Ascending aorta (tissue), 2 donors: ENCODE results near the gene CA10. TPM values are rescaled to one million over a fixed set of nuclear protein-coding genes. Genes with fewer than 3 reads are reported as not detected.

Source experiments
- DNase-seq, 2 donors: peaks; one replicate each; pipeline ENCODE4 v3.0.0-alpha.2; 2019; ENCODE audit warnings: low spot score in 2 of 2
- H3K27ac ChIP-seq, 2 donors: fragments of 200-600 bp; sonication (generic); one replicate each; pipeline ENCODE4 v1.5.1; 2016 to 2017; ENCODE audit warnings: mild to moderate bottlenecking in 1 of 2
- H3K27me3 ChIP-seq: fragments of 200-600 bp; sonication (generic); one replicate; pipeline ENCODE4 v1.5.1; 2017
- H3K36me3 ChIP-seq, 2 donors: fragments of 200-600 bp; sonication (generic); one replicate each; pipeline ENCODE4 v1.5.1; 2016
- H3K4me1 ChIP-seq, 2 donors: fragments of 200-600 bp; sonication (generic); one replicate each; pipeline ENCODE4 v1.5.1; 2016 to 2017; ENCODE audit warnings: mild to moderate bottlenecking in 1 of 2
- H3K4me3 ChIP-seq, 2 donors: fragments of 200-600 bp; sonication (generic); one replicate each; pipeline ENCODE4 v1.5.1; 2016 to 2017; ENCODE audit warnings: mild to moderate bottlenecking in 1 of 2
- H3K9me3 ChIP-seq, 2 donors: fragments of 200-600 bp; sonication (generic); one replicate each; pipeline ENCODE4 v1.5.1; 2016
- CTCF ChIP-seq, 3 experiments: fragments of 200-600 bp in 2 of 3; fragments of 450-650 bp in 1 of 3; sonication (generic) in 2 of 3; IDR thresholded peaks; one replicate each; pipeline ENCODE4 v1.5.1; 2016 to 2019; ENCODE audit warnings: antibody characterized with exemption in 3 of 3, mild to moderate bottlenecking in 1 of 3, moderate library complexity in 1 of 3
- intact Hi-C: fragments of 100-400 bp; cut with DNase I; formaldehyde crosslinking; loops from one replicate; pipeline ENCODE4 v1.15.1; 2023
- total RNA-seq: library from RNA; depleted of rRNA; stranded (reverse); fragments of >200 nt; gene quantifications from one replicate; pipeline ENCODE4 v1.1.0, GENCODE V29; 2016

The CA10 gene
- total RNA-seq, 1 donor from 2014 or later = not detected

- Histone ChIP-seq H3K27ac (no peak overlapping the region), H3K36me3 (no peaks in the 10 kb centered on the region), H3K9me3 (no peaks in the 10 kb centered on the region), H3K27me3 (no peaks in the 10 kb centered on the region), H3K4me1 (no peaks in the 10 kb centered on the region), H3K4me3 (no peak overlapping the region)
- no peak for DNase-seq
- no peak for TF ChIP-seq CTCF (IDR thresholded peaks at IDR 0.05)
- intact Hi-C loops = no loop called here
Observed at GRCh38 chr17:51803161-51803560, 355.4 kb downstream of the CA10 start.

DNA sequence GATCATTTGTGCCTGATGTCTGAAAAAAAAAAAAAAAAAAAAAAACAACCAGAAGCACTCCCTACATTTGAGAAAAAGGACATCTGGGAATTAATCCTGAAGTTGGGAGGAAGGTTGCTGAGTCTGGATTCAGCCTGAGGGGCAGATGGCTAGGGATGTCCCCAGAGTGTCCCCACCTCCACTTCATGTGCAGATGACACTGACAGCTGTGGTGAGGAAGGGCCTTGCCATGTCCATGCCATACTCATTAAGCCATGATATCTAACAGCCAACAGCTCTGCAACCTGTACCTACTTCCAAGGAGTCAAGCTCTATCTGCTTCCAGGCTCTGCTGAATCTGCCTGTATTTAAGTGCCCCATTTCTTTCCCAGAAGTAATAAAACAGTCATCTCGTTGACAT is 356.0 kb downstream of the CA10 start:
- Histone ChIP-seq H3K36me3 (no peaks in the 10 kb centered on the region), H3K27me3 (no peaks in the 10 kb centered on the region), H3K27ac (no peak overlapping the region), H3K4me3 (no peak overlapping the region), H3K4me1 (no peaks in the 10 kb centered on the region), H3K9me3 (no peaks in the 10 kb centered on the region)
- intact Hi-C loops = no loop called here
- no peak for TF ChIP-seq CTCF (IDR thresholded peaks at IDR 0.05)
- DNase-seq = no peak

- no peak for DNase-seq
- Histone ChIP-seq H3K4me1 (no peaks in the 10 kb centered on the region), H3K9me3 (no peaks in the 10 kb centered on the region), H3K4me3 (no peak overlapping the region), H3K27ac (no peak overlapping the region), H3K36me3 (no peaks in the 10 kb centered on the region), H3K27me3 (no peaks in the 10 kb centered on the region)
- TF ChIP-seq CTCF (IDR thresholded peaks at IDR 0.05) = no peak
- intact Hi-C loops = no loop called here
Observed at GRCh38 chr17:51801626-51802025, 356.9 kb downstream of the CA10 start.

GRCh38 chr17:51799981-51800380 is 358.5 kb downstream of the CA10 start:
- no peak for DNase-seq
- no peak for TF ChIP-seq CTCF (IDR thresholded peaks at IDR 0.05)
- Histone ChIP-seq H3K27me3 (no peaks in the 10 kb centered on the region), H3K4me1 (no peaks in the 10 kb centered on the region), H3K4me3 (no peak overlapping the region), H3K36me3 (no peaks in the 10 kb centered on the region), H3K9me3 (no peaks in the 10 kb centered on the region), H3K27ac (no peak overlapping the region)
- intact Hi-C loops = no loop called here

GRCh38 chr17:51799240-51799639 is 359.3 kb downstream of the CA10 start:
- intact Hi-C loops = no loop called here
- Histone ChIP-seq H3K9me3 (no peaks in the 10 kb centered on the region), H3K4me1 (no peaks in the 10 kb centered on the region), H3K27me3 (no peaks in the 10 kb centered on the region), H3K27ac (no peak overlapping the region), H3K36me3 (no peaks in the 10 kb centered on the region), H3K4me3 (no peak overlapping the region)
- no peak for TF ChIP-seq CTCF (IDR thresholded peaks at IDR 0.05)
- no peak for DNase-seq

DNA sequence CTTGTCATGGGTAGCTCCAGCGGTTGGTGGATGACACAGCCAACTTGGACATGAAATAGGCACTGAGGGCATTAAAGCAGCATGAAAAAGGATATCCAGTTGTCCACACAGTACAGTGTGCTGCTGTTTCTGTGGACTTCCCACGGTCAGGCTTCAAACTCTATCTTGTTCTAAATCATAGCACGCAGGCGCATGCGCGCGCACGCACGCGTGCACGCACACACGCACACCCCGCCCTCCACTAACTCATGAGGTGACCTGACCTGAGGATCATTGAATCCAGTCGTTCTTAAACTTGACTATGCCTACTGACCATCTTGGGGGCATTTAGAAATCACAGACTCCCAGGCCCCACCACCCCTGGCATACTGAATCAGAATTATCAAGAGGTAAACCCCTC is 361.4 kb downstream of the CA10 start:
- TF ChIP-seq CTCF (IDR thresholded peaks at IDR 0.05) = no peak
- no peaks in the 10 kb centered on the region for H3K36me3 ChIP-seq
- intact Hi-C loops = no loop called here

More for the DNA sequence above, 361.4 kb downstream of the CA10 start:
- DNase-seq = no peak
- no peaks in the 10 kb centered on the region for H3K27me3 ChIP-seq
- H3K4me1 ChIP-seq = no peaks in the 10 kb centered on the region
- H3K4me3 ChIP-seq = no peak overlapping the region
- H3K9me3 ChIP-seq = no peaks in the 10 kb centered on the region
- no peak overlapping the region for H3K27ac ChIP-seq
